ENCODE measurements around the gene UNC79.

DNA sequence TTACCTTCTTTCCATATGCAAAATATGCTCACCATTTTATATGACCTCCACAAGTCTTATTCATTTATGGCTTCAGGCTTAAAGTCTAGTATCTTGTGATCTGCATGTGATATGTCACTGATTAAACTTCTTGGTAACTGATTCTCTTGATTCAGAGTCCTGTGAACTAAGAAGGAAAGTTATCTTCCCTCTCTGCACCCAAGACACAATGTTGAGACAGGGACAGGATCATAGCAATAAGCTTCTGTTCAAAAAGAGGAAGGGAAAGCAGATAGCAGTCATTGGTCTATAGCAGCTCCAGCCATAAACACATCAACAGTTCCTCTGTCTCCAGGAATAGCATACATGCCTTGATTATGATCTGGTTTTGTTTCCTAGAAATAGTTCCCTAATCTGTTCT, 103.1 kb downstream of the UNC79 start:
- TF ChIP-seq ZNF274 (IDR thresholded peaks at IDR 0.05; ENCODE audit: low read depth, low read length), result no peak
- no peak for TF ChIP-seq SUZ12 (IDR thresholded peaks at IDR 0.05; ENCODE audit: extremely low read depth, insufficient read depth, insufficient read length)
- TF ChIP-seq YY1 (IDR thresholded peaks at IDR 0.05; ENCODE audit: insufficient read depth, insufficient read length), result no peak
